Psoas muscle (tissue), 8 donors: ENCODE results near the gene PSEN2. TPM values are rescaled to one million over a fixed set of nuclear protein-coding genes. Genes with fewer than 3 reads are reported as not detected.

Experiments used
- ATAC-seq, 4 donors: fragments of 200-7000 bp; cut with Tn5 transposase; one replicate each; pipeline ENCODE4 v1.9.1; 2020; ENCODE audit warnings: moderate library complexity in 3 of 4, mild to moderate bottlenecking in 2 of 4
- DNase-seq, 2 donors: peaks; one replicate each; pipeline ENCODE4 v3.0.0-alpha.2; 2020
- H3K27ac ChIP-seq: fragments of 200-600 bp; one replicate; pipeline ENCODE4 v1.8.0; 2022
- H3K27me3 ChIP-seq, 3 donors: fragments of 200-600 bp in 1 of 3; one replicate each; pipeline versions ENCODE4 v1.6.1 to v1.8.0; 2013 to 2022; ENCODE audit warnings: low read length in 2 of 3, mild to moderate bottlenecking in 2 of 3, moderate library complexity in 1 of 3; ENCODE audit not compliant: insufficient read depth in 3 of 3
- H3K36me3 ChIP-seq, 2 donors: fragments of 200-600 bp in 1 of 2; one replicate each; pipeline versions ENCODE4 v1.6.1 to v1.8.0; 2013 to 2022; ENCODE audit warnings: low read depth in 1 of 2, mild to moderate bottlenecking in 1 of 2, moderate library complexity in 1 of 2; ENCODE audit not compliant: insufficient read depth in 1 of 2
- H3K4me1 ChIP-seq: fragments of 200-600 bp; one replicate; pipeline ENCODE4 v1.8.0; 2022
- H3K4me3 ChIP-seq: fragments of 200-600 bp; one replicate; pipeline ENCODE4 v1.8.0; 2022; ENCODE audit warnings: mild to moderate bottlenecking
- H3K9me3 ChIP-seq: fragments of 200-600 bp; one replicate; pipeline ENCODE4 v1.8.0; 2022
- CTCF ChIP-seq: fragments of 200-600 bp; IDR thresholded peaks from one replicate; pipeline ENCODE4 v1.8.0; 2022; ENCODE audit warnings: antibody characterized with exemption
- WGBS, 3 donors: extraction: QIAGEN DNeasy Blood & Tissue Kit; methylation state at CpG; one replicate each; pipeline versions ENCODE4 v1.1.6 to v1.1.7; 2013; 5-methylcytosine and 5-hydroxymethylcytosine counted together
- intact Hi-C, 2 donors: fragments of 100-400 bp; cut with DNase I; formaldehyde crosslinking; loops; one replicate each; pipeline versions ENCODE4 v1.11.0 to v1.14.2; 2022
- polyA plus RNA-seq, 3 donors: library from polyadenylated mRNA; stranded (reverse); fragments of 200-250 nt; gene quantifications; one replicate each; pipeline ENCODE4 v1.2.3, GENCODE V29; 2013
- total RNA-seq, 4 donors: library from RNA; stranded (reverse); fragmentation: NEBNext Ultra II Directional in 2 of 4; extraction: Animal tissue kit (Norgen Biotek cat#: 25700) in 2 of 4; gene quantifications; one replicate each; pipeline versions ENCODE4 v1.2.1 to v1.2.4, GENCODE V29; 2021 to 2023
- donor health status: healthy with polysubstance abuse.
- donor health status: DM: no; HTN: no; CAD: no; lungs with moderate emphysema.
- donor health status: Bipolar disorder and iron deficiency.
- donor health status: healthy.
- donor health status: DM: yes; HTN: yes; CAD: no.
- donor health status: DM: no; HTN: no; CAD: no.
- donor health status: DM: no; HTN: no; CAD: no.
- donor health status: DM: yes; HTN: yes; CAD: no.

The PSEN2 gene
- total and polyA plus RNA-seq, 7 donors = 15.5 to 31.5 (median 26.9) TPM

- DNase-seq (no peak), ATAC-seq (no peak)
- 77 to 78% (median 78%) methylated on average over 6 of the region's 6 CpGs for WGBS, 3 donors
- Histone ChIP-seq H3K27ac (no peak overlapping the region), H3K4me1 (peaks cover 6% of the 10 kb centered on the region), H3K27me3 (no peaks in the 10 kb centered on the region), H3K9me3 (no peaks in the 10 kb centered on the region), H3K36me3 (peaks cover 0 to 68% of the 10 kb centered on the region in 2 donors), H3K4me3 (no peak overlapping the region)
- intact Hi-C loops = no loop called here
- TF ChIP-seq CTCF = no peak
These were observed 13.8 kb downstream of the PSEN2 start for GRCh38 chr1:226884116-226884625.

GRCh38 chr1:226884966-226885820 lies 14.8 kb downstream of the PSEN2 start:
- H3K36me3 ChIP-seq = peaks cover 0 to 69% of the 10 kb centered on the region in 2 donors
- intact Hi-C loops = no loop called here
- no peak overlapping the region for H3K27ac ChIP-seq
- TF ChIP-seq CTCF = no peak
- 76 to 81% (median 80%) methylated on average over 19 to 20 of the region's 20 CpGs for WGBS, 3 donors
- DNase-seq = no peak
- H3K4me1 ChIP-seq = peaks cover 6% of the 10 kb centered on the region
- H3K9me3 ChIP-seq = no peaks in the 10 kb centered on the region
- no peak overlapping the region for H3K4me3 ChIP-seq
- ATAC-seq = no peak
- H3K27me3 ChIP-seq = no peaks in the 10 kb centered on the region

- intact Hi-C loops = no loop called here
- 62 to 68% (median 67%) methylated on average over 9 of the region's 9 CpGs for WGBS, 3 donors
- peaks cover 6% of the 10 kb centered on the region for H3K4me1 ChIP-seq
These were observed 15.9 kb downstream of the PSEN2 start for GRCh38 chr1:226886122-226886901.

GRCh38 chr1:226887006-226887405 lies 16.6 kb downstream of the PSEN2 start:
- DNase-seq = no peak
- no peak overlapping the region for H3K4me3 ChIP-seq
- TF ChIP-seq CTCF = no peak
- peaks cover 0 to 78% of the 10 kb centered on the region in 2 donors for H3K36me3 ChIP-seq
- no peaks in the 10 kb centered on the region for H3K27me3 ChIP-seq
- WGBS, 3 donors = 96 to 99% (median 96%) methylated on average over 6 of the region's 6 CpGs
- intact Hi-C loops = no loop called here
- peaks cover 6% of the 10 kb centered on the region for H3K4me1 ChIP-seq
- H3K9me3 ChIP-seq = no peaks in the 10 kb centered on the region
- no peak overlapping the region for H3K27ac ChIP-seq
- ATAC-seq = no peak

More at GRCh38 chr1:226886122-226886901, 15.9 kb downstream of the PSEN2 start:
- Histone ChIP-seq H3K27ac (no peak overlapping the region), H3K4me3 (no peak overlapping the region), H3K9me3 (no peaks in the 10 kb centered on the region), H3K27me3 (no peaks in the 10 kb centered on the region), H3K36me3 (peaks cover 0 to 71% of the 10 kb centered on the region in 2 donors)
- DNase-seq = no peak
- TF ChIP-seq CTCF = no peak
- ATAC-seq = no peak
